ENCODE measurements around the gene MEGF8.

MEGF8 gene

GRCh38 chr19:42288387-42288786, 37.0 kb upstream of the MEGF8 start:
- H3K4me3 ChIP-seq (ENCODE audit: low read depth, low read length): no peak overlapping the region
- TF ChIP-seq CTCF (IDR thresholded peaks at IDR 0.05; ENCODE audit: low read depth, low read length): no peak

DNA sequence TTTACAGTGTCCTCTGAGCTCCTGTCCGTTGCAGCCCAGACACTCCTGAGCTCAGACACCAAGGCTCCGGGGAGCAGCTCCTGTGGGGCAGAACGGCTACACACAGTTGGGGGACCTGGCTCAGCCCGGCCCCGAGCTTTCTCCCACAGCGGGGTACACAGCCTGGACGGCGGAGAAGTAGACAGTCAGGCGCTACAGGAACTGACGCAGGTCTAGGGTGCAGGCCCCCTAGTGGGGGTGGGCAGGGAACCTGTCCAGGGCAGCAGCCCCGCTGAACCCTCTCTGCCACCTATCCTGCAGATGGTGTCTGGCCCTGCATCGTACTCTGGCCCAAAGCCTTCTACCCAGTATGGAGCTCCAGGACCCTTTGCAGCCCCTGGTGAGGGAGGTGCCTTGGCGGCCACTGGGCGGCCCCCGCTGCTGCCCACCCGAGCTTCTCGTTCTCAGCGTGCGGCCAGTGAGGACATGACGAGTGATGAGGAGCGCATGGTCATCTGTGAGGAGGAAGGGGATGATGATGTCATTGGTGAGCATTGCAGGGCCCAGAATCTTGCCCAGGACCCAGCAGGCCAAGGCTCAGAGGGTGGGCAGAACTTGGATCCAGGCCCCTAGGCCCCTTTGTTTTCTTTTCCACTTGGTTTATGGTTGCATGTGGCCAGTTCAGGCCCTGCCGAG, 36.4 kb upstream of the MEGF8 start:
- no peak overlapping the region for H3K4me3 ChIP-seq (ENCODE audit: low read depth, low read length)
- no peak for TF ChIP-seq CTCF (IDR thresholded peaks at IDR 0.05; ENCODE audit: low read depth, low read length)

- TF ChIP-seq CTCF (IDR thresholded peaks at IDR 0.05; ENCODE audit: low read depth, low read length): no peak
- H3K4me3 ChIP-seq (ENCODE audit: low read depth, low read length): no peak overlapping the region
Measured at GRCh38 chr19:42289556-42290041, 35.8 kb upstream of the MEGF8 start.

- no peak overlapping the region for H3K4me3 ChIP-seq (ENCODE audit: low read depth, low read length)
- TF ChIP-seq CTCF (IDR thresholded peaks at IDR 0.05; ENCODE audit: low read depth, low read length): no peak
Measured at GRCh38 chr19:42290136-42290522, 35.3 kb upstream of the MEGF8 start.

- peak; percentile 48 for TF ChIP-seq CTCF (IDR thresholded peaks at IDR 0.05; ENCODE audit: low read depth, low read length)
- no peak overlapping the region for H3K4me3 ChIP-seq (ENCODE audit: low read depth, low read length)
Measured at GRCh38 chr19:42290523-42291434, 34.7 kb upstream of the MEGF8 start.

GRCh38 chr19:42291435-42291810, 34.0 kb upstream of the MEGF8 start:
- no peak for TF ChIP-seq CTCF (IDR thresholded peaks at IDR 0.05; ENCODE audit: low read depth, low read length)
- no peak overlapping the region for H3K4me3 ChIP-seq (ENCODE audit: low read depth, low read length)
